ENCODE measurements around the gene P2RY2. TPM values are rescaled to one million over a fixed set of nuclear protein-coding genes. Genes with fewer than 3 reads are reported as not detected.

P2RY2 gene
- total and polyA plus RNA-seq, 2 donors (not counting 1 experiment from before 2014, with no cell fraction given), result 0.12 to 0.37 TPM

DNA sequence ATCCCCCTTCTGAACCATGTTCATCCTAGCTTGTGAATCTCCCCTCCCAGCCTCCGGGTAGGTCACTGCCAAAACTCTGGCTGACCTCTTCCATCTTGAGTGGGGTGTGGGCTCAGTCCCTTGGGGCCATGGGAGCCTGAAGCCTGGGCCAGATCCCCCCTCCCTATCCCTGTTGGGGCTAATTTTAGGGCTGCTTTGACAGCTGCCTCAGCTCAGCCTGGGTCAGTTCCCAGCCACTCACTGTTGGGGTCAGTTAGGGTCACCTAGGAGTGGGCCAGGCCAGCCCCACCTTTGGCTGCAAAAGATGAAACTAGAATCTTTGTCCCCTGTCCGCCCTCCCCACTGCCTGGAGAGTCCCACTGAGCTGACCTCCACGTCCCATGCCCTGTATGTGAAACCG lies 29.8 kb upstream of the P2RY2 start:
- TF ChIP-seq, protein P1, sequence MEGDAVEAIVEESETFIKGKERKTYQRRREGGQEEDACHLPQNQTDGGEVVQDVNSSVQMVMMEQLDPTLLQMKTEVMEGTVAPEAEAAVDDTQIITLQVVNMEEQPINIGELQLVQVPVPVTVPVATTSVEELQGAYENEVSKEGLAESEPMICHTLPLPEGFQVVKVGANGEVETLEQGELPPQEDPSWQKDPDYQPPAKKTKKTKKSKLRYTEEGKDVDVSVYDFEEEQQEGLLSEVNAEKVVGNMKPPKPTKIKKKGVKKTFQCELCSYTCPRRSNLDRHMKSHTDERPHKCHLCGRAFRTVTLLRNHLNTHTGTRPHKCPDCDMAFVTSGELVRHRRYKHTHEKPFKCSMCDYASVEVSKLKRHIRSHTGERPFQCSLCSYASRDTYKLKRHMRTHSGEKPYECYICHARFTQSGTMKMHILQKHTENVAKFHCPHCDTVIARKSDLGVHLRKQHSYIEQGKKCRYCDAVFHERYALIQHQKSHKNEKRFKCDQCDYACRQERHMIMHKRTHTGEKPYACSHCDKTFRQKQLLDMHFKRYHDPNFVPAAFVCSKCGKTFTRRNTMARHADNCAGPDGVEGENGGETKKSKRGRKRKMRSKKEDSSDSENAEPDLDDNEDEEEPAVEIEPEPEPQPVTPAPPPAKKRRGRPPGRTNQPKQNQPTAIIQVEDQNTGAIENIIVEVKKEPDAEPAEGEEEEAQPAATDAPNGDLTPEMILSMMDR (IDR thresholded peaks at IDR 0.05), result no peak
- no peak for TF ChIP-seq EZH2 (IDR thresholded peaks at IDR 0.05; ENCODE audit: borderline replicate concordance, insufficient read depth, low read depth, low read length, poor library complexity, severe bottlenecking)
- no peaks in the 10 kb centered on the region for H4K20me1 ChIP-seq (ENCODE audit: control insufficient read depth, insufficient read depth, low read length, poor library complexity, severe bottlenecking)
- H3K27me3 Mint-ChIP-seq, result no peaks in the 10 kb centered on the region
- no peak overlapping the region for H3K4me2 ChIP-seq (replicated peaks; ENCODE audit: low read depth, low read length, poor library complexity, severe bottlenecking)
- ChIA-PET CTCF (interaction anchor here (0.6 to 8.1 kb wide), 13 partner anchors 11 to 610 kb away, joined by 3 to 281 read pairs (median 5); partner anchors contain the start of gene FCHSD2), POLR2A (no interaction called here)
- peak overlapping the region; percentile 76 for H3K27ac Mint-ChIP-seq
- H3K4me3 Mint-ChIP-seq, result peak overlapping the region; percentile 13
- H3K9me3 ChIP-seq (ENCODE audit: control extremely low read depth in 1 of 3, control insufficient read depth in 2 of 3, insufficient read depth in 1 of 3, low read length in 2 of 3), result no peaks in the 10 kb centered on the region
- no peaks in the 10 kb centered on the region for H3K79me2 ChIP-seq (ENCODE audit: control insufficient read depth, insufficient read depth, low read length)
- DNase-seq (no peak), ATAC-seq (ENCODE audit: low read depth) (no peak)
- no peaks in the 10 kb centered on the region for H3K36me3 ChIP-seq (replicated peaks in 1 of 2; ENCODE audit: control extremely low read depth in 1 of 2, control insufficient read depth in 1 of 2, extremely low read depth in 1 of 2, insufficient read depth in 2 of 2, low read length in 1 of 2)
- WGBS (ENCODE audit: insufficient coverage), result 98% methylated on average over 4 of the region's 4 CpGs
- H3K4me3 ChIP-seq (ENCODE audit: control extremely low read depth in 1 of 5, extremely low read depth in 1 of 5, insufficient read depth in 1 of 5, low read depth in 2 of 5, low read length in 4 of 5), result no peak overlapping the region
- H3K4me1 ChIP-seq (ENCODE audit: control insufficient read depth in 2 of 2, insufficient read depth in 2 of 2, low read length in 2 of 2), result peaks cover 23 to 59% of the 10 kb centered on the region in 2 donors
- H3K27me3 ChIP-seq (replicated peaks in 1 of 4; ENCODE audit: control extremely low read depth in 1 of 4, control insufficient read depth in 3 of 4, insufficient read depth in 4 of 4, low read length in 3 of 4), result no peaks in the 10 kb centered on the region
- no peak overlapping the region for H3K9ac ChIP-seq (ENCODE audit: low read length)
- peak overlapping the region in 1 of 2 donors; percentile 83 for H3K27ac ChIP-seq (ENCODE audit: low read length in 2 of 2)
- intact Hi-C loops (cut with micrococcal nuclease), result loop anchor here (2.0 kb wide), 1 partner anchor 26 kb away; no protein-coding TSS in a partner anchor
- H3K4me1 Mint-ChIP-seq, result peaks cover 54% of the 10 kb centered on the region
- H2AFZ ChIP-seq (ENCODE audit: insufficient read depth, low read depth, low read length, poor library complexity, severe bottlenecking), result no peak overlapping the region
- H3K9me3 Mint-ChIP-seq (ENCODE audit: insufficient read depth), result no peaks in the 10 kb centered on the region

DNA sequence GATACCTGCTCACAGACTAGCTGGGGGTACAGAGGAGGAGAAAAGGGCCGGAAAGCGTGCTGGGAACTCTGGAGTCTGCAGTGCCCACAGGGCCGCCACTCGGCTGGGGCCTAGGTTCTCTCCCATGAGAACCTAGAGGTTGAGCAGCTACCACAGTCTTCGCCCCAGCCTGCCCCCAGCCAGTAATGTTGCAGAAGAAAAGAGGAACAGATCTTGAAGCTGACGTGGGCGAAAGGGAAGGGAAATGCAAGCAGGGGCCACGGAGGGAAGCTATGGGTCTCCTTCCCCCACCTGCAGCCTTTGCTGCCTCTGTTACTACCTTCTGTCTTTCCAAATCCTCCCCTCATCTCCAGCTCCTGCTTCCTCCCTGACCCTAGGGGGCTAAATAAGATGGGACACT lies 28.8 kb upstream of the P2RY2 start:
- intact Hi-C loops (cut with micrococcal nuclease), result loop anchor here (1.0 to 2.0 kb wide), 3 partner anchors 25 to 100 kb away; no protein-coding TSS in a partner anchor
- Histone ChIP-seq H3K4me3 (ENCODE audit: control extremely low read depth in 1 of 5, extremely low read depth in 1 of 5, insufficient read depth in 1 of 5, low read depth in 2 of 5, low read length in 4 of 5) (peak overlapping the region in 1 of 5 experiments; percentile 27), H3K36me3 (replicated peaks in 1 of 2; ENCODE audit: control extremely low read depth in 1 of 2, control insufficient read depth in 1 of 2, extremely low read depth in 1 of 2, insufficient read depth in 2 of 2, low read length in 1 of 2) (no peaks in the 10 kb centered on the region), H3K27ac (ENCODE audit: low read length in 2 of 2) (peak overlapping the region; percentile 73 to 83), H3K9me3 (ENCODE audit: control extremely low read depth in 1 of 3, control insufficient read depth in 2 of 3, insufficient read depth in 1 of 3, low read length in 2 of 3) (no peaks in the 10 kb centered on the region), H3K4me1 (ENCODE audit: control insufficient read depth in 2 of 2, insufficient read depth in 2 of 2, low read length in 2 of 2) (peaks cover 23 to 59% of the 10 kb centered on the region in 2 donors), H2AFZ (ENCODE audit: insufficient read depth, low read depth, low read length, poor library complexity, severe bottlenecking) (peak overlapping the region; percentile 80), H3K27me3 (replicated peaks in 1 of 4; ENCODE audit: control extremely low read depth in 1 of 4, control insufficient read depth in 3 of 4, insufficient read depth in 4 of 4, low read length in 3 of 4) (no peaks in the 10 kb centered on the region), H3K79me2 (ENCODE audit: control insufficient read depth, insufficient read depth, low read length) (no peaks in the 10 kb centered on the region), H3K4me2 (replicated peaks; ENCODE audit: low read depth, low read length, poor library complexity, severe bottlenecking) (peak overlapping the region; percentile 69), H3K9ac (ENCODE audit: low read length) (peak overlapping the region; percentile 34), H4K20me1 (ENCODE audit: control insufficient read depth, insufficient read depth, low read length, poor library complexity, severe bottlenecking) (no peaks in the 10 kb centered on the region)
- no peak for TF ChIP-seq EZH2 (IDR thresholded peaks at IDR 0.05; ENCODE audit: borderline replicate concordance, insufficient read depth, low read depth, low read length, poor library complexity, severe bottlenecking)
- TF ChIP-seq, protein P1 (IDR thresholded peaks at IDR 0.05), result no peak
- ATAC-seq (ENCODE audit: low read depth) (peak; percentile 94), DNase-seq (peak; percentile 91)
- 0% methylated on average over 5 of the region's 8 CpGs for WGBS (ENCODE audit: insufficient coverage)
- peak overlapping the region; percentile 90 for H3K27ac Mint-ChIP-seq
- ChIA-PET CTCF (interaction anchor here (0.6 to 8.1 kb wide), 26 partner anchors 9 to 468 kb away, joined by 3 to 281 read pairs (median 4); partner anchors contain the start of gene FCHSD2), POLR2A (interaction anchor here (0.5 to 1.4 kb wide), 3 partner anchors 47 to 444 kb away, joined by 4 to 5 read pairs (median 5); partner anchors contain the start of gene FCHSD2)
- no peaks in the 10 kb centered on the region for H3K9me3 Mint-ChIP-seq (ENCODE audit: insufficient read depth)
- H3K27me3 Mint-ChIP-seq, result no peaks in the 10 kb centered on the region
- peak overlapping the region; percentile 58 for H3K4me3 Mint-ChIP-seq
- H3K4me1 Mint-ChIP-seq, result peaks cover 54% of the 10 kb centered on the region

Data from B cell (primary cell).